Activated T-helper 17 cell treated with anti-CD3 and anti-CD28 coated beads, Interleukin-2, amount 50 U/mL, for 72 hours (primary cell): ENCODE results near the gene UTP11. TPM values are rescaled to one million over a fixed set of nuclear protein-coding genes. Genes with fewer than 3 reads are reported as not detected.

ENCODE experiments used
- total RNA-seq, 2 donors: library from RNA; stranded (reverse); gene quantifications; one replicate each; pipeline ENCODE4 v1.2.3, GENCODE V29; 2022

The UTP11 gene
- total RNA-seq, 2 donors from 2014 or later, result 41.1 to 60.8 TPM

Other genes starting within 250 kb of the UTP11 start
- gene EPHA10, start 247.6 kb upstream of the UTP11 start, total RNA-seq, result 1 to 10 TPM; 1.4 to 1.7 TPM
- 1 to 10 TPM; 3.0 to 5.2 TPM for gene MANEAL, start 218.9 kb upstream of the UTP11 start, total RNA-seq
- 10 to 100 TPM; 17.7 to 29.4 TPM for gene C1orf122, start 204.9 kb upstream of the UTP11 start, total RNA-seq
- 10 to 100 TPM; 20.1 to 48.3 TPM for gene YRDC, start 204.5 kb upstream of the UTP11 start, total RNA-seq
- 10 to 100 TPM; 23.5 to 27.2 TPM for gene MTF1, start 153.1 kb upstream of the UTP11 start, total RNA-seq
- 10 to 100 TPM; 21.6 to 26.9 TPM for gene INPP5B, start 65.7 kb upstream of the UTP11 start, total RNA-seq
- gene SF3A3, start 22.7 kb upstream of the UTP11 start, total RNA-seq, result 100 to 1,000 TPM in 1 of 2 donors, 10 to 100 TPM in 1; 77.5 to 129 TPM
- 10 to 100 TPM in 1 of 2 donors, 1 to 10 TPM in 1; 8.6 to 15.5 TPM for gene FHL3, start 7.2 kb upstream of the UTP11 start, total RNA-seq
- under 1 TPM; 0.11 TPM for gene POU3F1, start 34.1 kb downstream of the UTP11 start, total RNA-seq